ENCODE measurements around the gene FAM222A.

DNA sequence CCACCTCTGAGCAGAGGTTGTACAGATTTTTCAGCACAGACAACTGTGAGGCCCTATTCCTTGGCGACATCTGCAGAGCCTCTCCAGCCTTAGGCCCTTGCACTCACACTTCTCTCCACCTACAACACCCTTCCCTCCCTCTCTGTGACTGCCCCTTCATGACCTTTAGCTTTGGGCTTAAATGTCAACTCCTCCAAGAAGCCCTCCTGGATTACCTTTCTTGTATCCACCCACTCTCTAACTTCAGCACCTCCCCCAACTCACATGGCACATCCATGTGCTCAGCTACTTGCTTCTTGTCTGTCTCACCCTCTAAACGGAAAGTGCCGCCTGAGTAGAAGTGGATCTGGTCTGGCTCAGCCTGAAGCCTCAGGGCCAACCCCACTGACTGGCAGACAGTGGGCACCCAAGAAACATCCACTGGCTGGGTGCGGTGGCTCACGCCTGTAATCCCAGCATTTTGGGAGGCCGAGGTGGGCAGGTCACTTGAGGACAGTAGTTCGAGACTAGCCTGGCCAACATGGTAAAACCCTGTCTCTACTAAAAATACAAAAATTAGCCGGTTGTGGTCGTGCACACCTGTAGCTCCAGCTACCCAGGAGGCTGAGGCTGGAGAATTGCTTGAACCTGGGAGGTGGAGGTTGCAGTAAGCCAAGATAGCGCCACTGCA, 97.5 kb downstream of the FAM222A start:
- no peak for TF ChIP-seq ZNF70 (CRISPR knock-in tag; IDR thresholded peaks at IDR 0.05)
- TF ChIP-seq, protein P1, sequence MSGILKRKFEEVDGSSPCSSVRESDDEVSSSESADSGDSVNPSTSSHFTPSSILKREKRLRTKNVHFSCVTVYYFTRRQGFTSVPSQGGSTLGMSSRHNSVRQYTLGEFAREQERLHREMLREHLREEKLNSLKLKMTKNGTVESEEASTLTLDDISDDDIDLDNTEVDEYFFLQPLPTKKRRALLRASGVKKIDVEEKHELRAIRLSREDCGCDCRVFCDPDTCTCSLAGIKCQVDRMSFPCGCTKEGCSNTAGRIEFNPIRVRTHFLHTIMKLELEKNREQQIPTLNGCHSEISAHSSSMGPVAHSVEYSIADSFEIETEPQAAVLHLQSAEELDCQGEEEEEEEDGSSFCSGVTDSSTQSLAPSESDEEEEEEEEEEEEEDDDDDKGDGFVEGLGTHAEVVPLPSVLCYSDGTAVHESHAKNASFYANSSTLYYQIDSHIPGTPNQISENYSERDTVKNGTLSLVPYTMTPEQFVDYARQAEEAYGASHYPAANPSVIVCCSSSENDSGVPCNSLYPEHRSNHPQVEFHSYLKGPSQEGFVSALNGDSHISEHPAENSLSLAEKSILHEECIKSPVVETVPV (CRISPR knock-in tag; IDR thresholded peaks at IDR 0.05): no peak
- no peak for TF ChIP-seq SNAI2 (CRISPR knock-in tag; IDR thresholded peaks at IDR 0.05)
- TF ChIP-seq RARB (CRISPR knock-in tag; IDR thresholded peaks at IDR 0.05): no peak
- TF ChIP-seq BACH2 (CRISPR knock-in tag; IDR thresholded peaks at IDR 0.05; ENCODE audit: borderline replicate concordance): no peak
- no peak for TF ChIP-seq ZC3H10 (CRISPR knock-in tag; IDR thresholded peaks at IDR 0.05)
- no peak for TF ChIP-seq ISL1 (CRISPR knock-in tag; IDR thresholded peaks at IDR 0.05)
- TF ChIP-seq, protein P2, sequence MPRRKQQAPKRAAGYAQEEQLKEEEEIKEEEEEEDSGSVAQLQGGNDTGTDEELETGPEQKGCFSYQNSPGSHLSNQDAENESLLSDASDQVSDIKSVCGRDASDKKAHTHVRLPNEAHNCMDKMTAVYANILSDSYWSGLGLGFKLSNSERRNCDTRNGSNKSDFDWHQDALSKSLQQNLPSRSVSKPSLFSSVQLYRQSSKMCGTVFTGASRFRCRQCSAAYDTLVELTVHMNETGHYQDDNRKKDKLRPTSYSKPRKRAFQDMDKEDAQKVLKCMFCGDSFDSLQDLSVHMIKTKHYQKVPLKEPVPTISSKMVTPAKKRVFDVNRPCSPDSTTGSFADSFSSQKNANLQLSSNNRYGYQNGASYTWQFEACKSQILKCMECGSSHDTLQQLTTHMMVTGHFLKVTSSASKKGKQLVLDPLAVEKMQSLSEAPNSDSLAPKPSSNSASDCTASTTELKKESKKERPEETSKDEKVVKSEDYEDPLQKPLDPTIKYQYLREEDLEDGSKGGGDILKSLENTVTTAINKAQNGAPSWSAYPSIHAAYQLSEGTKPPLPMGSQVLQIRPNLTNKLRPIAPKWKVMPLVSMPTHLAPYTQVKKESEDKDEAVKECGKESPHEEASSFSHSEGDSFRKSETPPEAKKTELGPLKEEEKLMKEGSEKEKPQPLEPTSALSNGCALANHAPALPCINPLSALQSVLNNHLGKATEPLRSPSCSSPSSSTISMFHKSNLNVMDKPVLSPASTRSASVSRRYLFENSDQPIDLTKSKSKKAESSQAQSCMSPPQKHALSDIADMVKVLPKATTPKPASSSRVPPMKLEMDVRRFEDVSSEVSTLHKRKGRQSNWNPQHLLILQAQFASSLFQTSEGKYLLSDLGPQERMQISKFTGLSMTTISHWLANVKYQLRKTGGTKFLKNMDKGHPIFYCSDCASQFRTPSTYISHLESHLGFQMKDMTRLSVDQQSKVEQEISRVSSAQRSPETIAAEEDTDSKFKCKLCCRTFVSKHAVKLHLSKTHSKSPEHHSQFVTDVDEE (CRISPR knock-in tag; IDR thresholded peaks at IDR 0.05): no peak
- no peak for TF ChIP-seq TOX (CRISPR knock-in tag; IDR thresholded peaks at IDR 0.05; ENCODE audit: borderline replicate concordance)
- no peak for TF ChIP-seq ZNF565 (CRISPR knock-in tag; conservative IDR thresholded peaks at IDR 0.05; ENCODE audit: low read depth)
- TF ChIP-seq ZFP30 (CRISPR knock-in tag; IDR thresholded peaks at IDR 0.05): no peak
- no peak for TF ChIP-seq ZFP3 (CRISPR knock-in tag; IDR thresholded peaks at IDR 0.05)
- TF ChIP-seq, protein P3, sequence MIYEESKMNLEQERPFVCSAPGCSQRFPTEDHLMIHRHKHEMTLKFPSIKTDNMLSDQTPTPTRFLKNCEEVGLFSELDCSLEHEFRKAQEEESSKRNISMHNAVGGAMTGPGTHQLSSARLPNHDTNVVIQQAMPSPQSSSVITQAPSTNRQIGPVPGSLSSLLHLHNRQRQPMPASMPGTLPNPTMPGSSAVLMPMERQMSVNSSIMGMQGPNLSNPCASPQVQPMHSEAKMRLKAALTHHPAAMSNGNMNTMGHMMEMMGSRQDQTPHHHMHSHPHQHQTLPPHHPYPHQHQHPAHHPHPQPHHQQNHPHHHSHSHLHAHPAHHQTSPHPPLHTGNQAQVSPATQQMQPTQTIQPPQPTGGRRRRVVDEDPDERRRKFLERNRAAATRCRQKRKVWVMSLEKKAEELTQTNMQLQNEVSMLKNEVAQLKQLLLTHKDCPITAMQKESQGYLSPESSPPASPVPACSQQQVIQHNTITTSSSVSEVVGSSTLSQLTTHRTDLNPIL (CRISPR knock-in tag; IDR thresholded peaks at IDR 0.05; ENCODE audit: low read depth): no peak
- TF ChIP-seq GLIS3 (CRISPR knock-in tag; IDR thresholded peaks at IDR 0.05): no peak

All from SK-N-SH treated with all-trans-retinoic acid at 6 μM for 48 hours (cell line).